Mucosa of descending colon (tissue), 3 donors: ENCODE results near the gene PAK1IP1. TPM values are rescaled to one million over a fixed set of nuclear protein-coding genes. Genes with fewer than 3 reads are reported as not detected.
"Not testable (repeated sequence)": the region's sequence is repeated elsewhere in the genome, so short reads cannot be mapped to it uniquely, and the experiment has no call there.

Experiments used
- ATAC-seq: fragments of 200-7000 bp; cut with Tn5 transposase; one replicate; pipeline ENCODE4 v1.9.1; 2020; ENCODE audit warnings: mild to moderate bottlenecking, moderate library complexity
- DNase-seq, 3 donors: peaks; one replicate each; pipeline ENCODE4 v3.0.0-alpha.2; 2020
- H3K36me3 ChIP-seq: fragments of 200-600 bp; one replicate; pipeline ENCODE4 v1.8.0; 2021; ENCODE audit warnings: low read depth, mild to moderate bottlenecking
- H3K4me1 ChIP-seq: fragments of 200-600 bp; one replicate; pipeline ENCODE4 v1.8.0; 2021; ENCODE audit warnings: low read depth, mild to moderate bottlenecking
- H3K4me3 ChIP-seq: fragments of 200-600 bp; one replicate; pipeline ENCODE4 v1.8.0; 2021; ENCODE audit warnings: mild to moderate bottlenecking
- H3K9me3 ChIP-seq: fragments of 200-600 bp; one replicate; pipeline ENCODE4 v1.8.0; 2021; ENCODE audit warnings: mild to moderate bottlenecking
- CTCF ChIP-seq: fragments of 200-600 bp; IDR thresholded peaks from one replicate; pipeline ENCODE4 v1.8.0; 2022; ENCODE audit warnings: antibody characterized with exemption, mild to moderate bottlenecking
- intact Hi-C, 2 donors: fragments of 100-400 bp; cut with DNase I in 1 of 2; cut with micrococcal nuclease in 1 of 2; formaldehyde crosslinking; loops; one replicate each; pipeline versions ENCODE4 v1.11.0 to v1.11.1; 2022; cut with DNase I, micrococcal nuclease
- total RNA-seq, 3 donors: library from RNA; stranded (reverse); fragmentation: NEBNext Ultra II Directional in 2 of 3; extraction: Animal tissue kit (Norgen Biotek cat#: 25700) in 2 of 3; gene quantifications; one replicate each; pipeline versions ENCODE4 v1.2.1 to v1.2.4, GENCODE V29; 2021 to 2023
- donor health status: DM: no; HTN: no; CAD: no; lungs with moderate emphysema.
- donor health status: DM: no; HTN: no; CAD: no.
- donor health status: DM: no; HTN: yes; CAD: no.

PAK1IP1 gene
- total RNA-seq, 3 donors from 2014 or later = 5.8 to 12.5 (median 9.8) TPM

DNA sequence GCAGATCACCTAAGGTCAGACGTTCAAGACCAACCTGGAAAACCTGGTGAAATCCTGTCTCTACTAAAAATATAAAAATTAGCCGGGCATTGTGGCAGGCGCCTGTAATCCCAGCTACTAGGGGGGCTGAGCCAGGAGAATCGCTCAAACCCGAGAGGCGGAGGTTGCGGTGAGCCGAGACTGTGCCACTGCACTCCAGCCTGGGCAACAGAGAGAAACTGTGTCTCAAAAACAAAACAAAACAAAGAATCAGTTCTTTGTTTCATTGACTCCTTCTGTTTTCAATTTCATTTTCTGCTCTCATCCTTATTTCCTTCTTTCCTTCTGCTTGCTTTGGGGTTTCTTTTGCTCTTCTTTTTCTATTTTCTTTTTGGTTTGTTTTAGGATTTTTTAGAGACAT lies 19.2 kb downstream of the PAK1IP1 start:
- no peaks in the 10 kb centered on the region for H3K4me1 ChIP-seq
- ATAC-seq = no peak
- H3K9me3 ChIP-seq = no peaks in the 10 kb centered on the region
- TF ChIP-seq CTCF = no peak
- no peak for DNase-seq
- H3K4me3 ChIP-seq = no peak overlapping the region
- intact Hi-C loops = no loop called here
- H3K36me3 ChIP-seq = no peaks in the 10 kb centered on the region

DNA sequence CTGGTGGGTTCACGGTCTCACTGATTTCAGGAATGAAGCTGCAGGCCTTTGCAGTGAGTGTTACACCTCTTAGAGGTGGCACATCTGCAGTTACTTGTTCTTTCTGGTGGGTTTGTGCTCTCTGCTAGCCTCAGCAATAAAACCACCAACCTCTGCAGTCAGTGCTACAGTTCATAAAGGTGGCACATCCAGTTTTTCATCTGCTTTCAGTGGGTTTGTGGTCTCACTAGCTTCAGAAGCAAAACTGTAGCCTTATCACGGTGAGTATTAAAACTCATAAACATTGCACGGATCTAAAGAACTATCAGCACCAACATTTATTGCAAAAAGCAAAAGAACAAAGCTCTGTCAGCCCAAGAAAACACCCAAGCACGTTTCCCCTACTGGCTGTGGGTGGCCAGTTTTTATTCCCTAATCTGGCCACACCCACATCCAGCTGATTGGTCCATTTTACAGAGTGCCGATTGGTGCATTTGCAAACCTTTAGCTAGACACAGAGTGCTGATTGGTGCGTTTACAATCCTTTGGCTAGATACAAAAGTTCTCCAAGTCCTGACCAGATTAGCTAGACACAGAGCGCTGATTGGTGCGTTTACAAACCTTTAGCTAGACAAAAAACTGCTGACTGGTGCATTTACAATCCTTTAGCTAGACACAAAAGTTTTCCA lies 24.7 kb downstream of the PAK1IP1 start:
- no peak for ATAC-seq
- TF ChIP-seq CTCF = no peak

DNA sequence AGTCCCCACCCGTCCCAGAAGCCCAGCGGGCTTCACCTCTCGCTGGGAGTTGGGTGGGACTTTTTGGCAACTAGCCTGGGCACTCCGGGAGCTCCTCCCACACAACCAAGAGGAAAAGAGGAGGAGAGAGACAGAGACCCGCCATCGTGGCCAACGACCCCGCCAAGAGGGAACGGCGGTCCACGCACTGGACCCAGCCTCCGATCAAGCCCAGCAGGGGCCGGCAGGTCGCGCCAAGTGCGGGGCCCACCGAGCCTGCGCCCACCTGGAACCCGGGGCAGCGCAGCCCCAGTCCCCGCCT lies 25.1 kb downstream of the PAK1IP1 start:
- DNase-seq = peak; percentile 44 to 76 (median 65)

More for the DNA sequence above, 24.7 kb downstream of the PAK1IP1 start:
- Histone ChIP-seq H3K9me3 (no peaks in the 10 kb centered on the region), H3K4me3 (no peak overlapping the region), H3K4me1 (peaks cover 13% of the 10 kb centered on the region), H3K36me3 (no peaks in the 10 kb centered on the region)
- peak in 1 of 3 donors; percentile 15 for DNase-seq
- intact Hi-C loops = no loop called here

DNA sequence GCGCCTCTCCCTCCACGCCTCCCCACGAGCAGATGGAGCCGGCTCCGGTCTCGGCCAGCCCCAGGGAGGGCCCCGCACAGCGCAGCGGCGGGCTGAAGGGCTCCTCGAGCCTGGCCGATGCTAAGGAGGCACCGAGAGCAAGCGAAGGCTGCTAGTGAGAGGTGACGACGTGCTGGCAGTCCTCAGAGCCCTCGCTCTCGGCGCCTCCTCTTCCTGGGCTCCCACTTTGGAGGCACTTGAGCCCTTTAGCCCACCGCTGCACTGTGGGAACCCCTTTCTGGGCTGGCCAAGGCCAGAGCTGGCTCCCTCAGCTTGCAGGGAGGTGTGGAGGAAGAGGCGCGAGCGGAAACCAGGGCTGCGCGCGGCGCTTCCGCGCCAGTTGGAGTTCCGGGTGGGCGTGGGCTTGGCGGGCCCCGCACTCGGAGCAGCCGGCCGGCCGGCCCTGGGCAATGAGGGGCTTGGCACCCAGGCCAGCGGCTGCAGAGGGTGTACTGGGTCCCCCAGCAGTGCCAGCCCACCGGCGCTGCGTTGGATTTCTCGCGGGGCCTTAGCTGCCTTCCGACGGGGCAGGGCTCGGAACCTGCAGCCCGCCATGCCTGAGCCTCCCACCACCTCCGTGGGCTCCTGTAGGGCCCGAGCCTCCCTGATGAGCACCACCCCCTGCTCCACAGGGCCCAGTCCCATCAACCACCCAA lies 25.6 kb downstream of the PAK1IP1 start:
- DNase-seq = peak; percentile 48 to 87 (median 84)
- TF ChIP-seq CTCF = no peak
- H3K4me1 ChIP-seq = peaks cover 13% of the 10 kb centered on the region
- ATAC-seq = peak; percentile 38
- H3K4me3 ChIP-seq = peak overlapping the region; percentile 64
- intact Hi-C loops = no loop called here
- no peaks in the 10 kb centered on the region for H3K9me3 ChIP-seq
- H3K36me3 ChIP-seq = no peaks in the 10 kb centered on the region

More for the DNA sequence above, 25.1 kb downstream of the PAK1IP1 start:
- H3K9me3 ChIP-seq = no peaks in the 10 kb centered on the region
- intact Hi-C loops = no loop called here
- H3K36me3 ChIP-seq = no peaks in the 10 kb centered on the region
- peaks cover 13% of the 10 kb centered on the region for H3K4me1 ChIP-seq
- H3K4me3 ChIP-seq = peak overlapping the region; percentile 64
- no peak for TF ChIP-seq CTCF
- ATAC-seq = peak; percentile 1

GRCh38 chr6:10720960-10721849 lies 26.4 kb downstream of the PAK1IP1 start:
- intact Hi-C loops, H3K9me3 ChIP-seq, H3K36me3 ChIP-seq, DNase-seq, ATAC-seq: not testable (repeated sequence)
- Histone ChIP-seq H3K4me1 (peaks cover 13% of the 10 kb centered on the region), H3K4me3 (peak overlapping the region; percentile 64)
